Measurements from ENCODE around the gene ZNF213. TPM values are rescaled to one million over a fixed set of nuclear protein-coding genes. Genes with fewer than 3 reads are reported as not detected.
A peak's percentile ranks its signal among the peaks of the same experiment; 100 is the strongest.

The ZNF213 gene
- polyA plus RNA-seq, 2 donors, result 6.5 to 9.4 TPM

GRCh38 chr16:3118204-3118790, 16.5 kb upstream of the ZNF213 start:
- Histone ChIP-seq H3K9me3 (ENCODE audit: control insufficient read depth in 2 of 2, insufficient read depth in 1 of 2, low read depth in 1 of 2, low read length in 1 of 2) (no peaks in the 10 kb centered on the region), H3K36me3 (ENCODE audit: control insufficient read depth in 2 of 2, insufficient read depth in 2 of 2, low read length in 1 of 2) (peaks cover 2 to 19% of the 10 kb centered on the region in 2 donors), H3K27ac (ENCODE audit: low read depth in 2 of 2, low read length in 1 of 2) (no peak overlapping the region), H3K27me3 (ENCODE audit: control insufficient read depth in 1 of 2, insufficient read depth in 2 of 2, low read length in 2 of 2) (no peaks in the 10 kb centered on the region), H3K4me1 (ENCODE audit: control insufficient read depth in 2 of 2, insufficient read depth in 2 of 2, low read length in 1 of 2) (peaks cover 0 to 6% of the 10 kb centered on the region in 2 donors), H3K4me3 (ENCODE audit: low read depth in 1 of 2, low read length in 2 of 2) (no peak overlapping the region)
- WGBS, 2 donors, result 69 to 78% methylated on average over 16 of the region's 16 CpGs

DNA sequence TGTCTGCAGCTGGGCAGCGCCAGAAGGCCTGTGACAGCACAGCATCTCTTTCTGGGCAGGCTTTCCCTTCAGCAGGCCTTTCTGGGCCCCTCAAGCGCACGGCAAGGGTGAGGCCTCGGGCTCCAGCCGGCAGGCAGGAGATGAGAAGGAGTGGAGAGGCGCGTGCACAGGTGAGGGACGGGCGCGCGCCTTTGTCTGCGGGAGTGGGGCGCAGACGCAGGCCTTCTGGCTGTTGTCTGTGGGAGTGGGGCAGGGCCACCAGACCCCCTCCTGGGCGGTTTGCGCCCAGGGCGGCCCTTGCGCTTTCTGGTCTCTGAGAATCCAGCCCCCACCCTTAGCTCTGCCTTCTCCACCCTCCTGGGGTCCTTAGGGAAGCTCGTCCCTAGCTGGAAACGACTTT, 16.0 kb upstream of the ZNF213 start:
- Histone ChIP-seq H3K4me1 (ENCODE audit: control insufficient read depth in 2 of 2, insufficient read depth in 2 of 2, low read length in 1 of 2) (peaks cover 0 to 4% of the 10 kb centered on the region in 2 donors), H3K27me3 (ENCODE audit: control insufficient read depth in 1 of 2, insufficient read depth in 2 of 2, low read length in 2 of 2) (no peaks in the 10 kb centered on the region), H3K9me3 (ENCODE audit: control insufficient read depth in 2 of 2, insufficient read depth in 1 of 2, low read depth in 1 of 2, low read length in 1 of 2) (no peaks in the 10 kb centered on the region), H3K36me3 (ENCODE audit: control insufficient read depth in 2 of 2, insufficient read depth in 2 of 2, low read length in 1 of 2) (peaks cover 2 to 19% of the 10 kb centered on the region in 2 donors), H3K4me3 (ENCODE audit: low read depth in 1 of 2, low read length in 2 of 2) (no peak overlapping the region), H3K27ac (ENCODE audit: low read depth in 2 of 2, low read length in 1 of 2) (no peak overlapping the region)
- WGBS, 2 donors, result 92 to 94% methylated on average over 20 of the region's 20 CpGs

DNA sequence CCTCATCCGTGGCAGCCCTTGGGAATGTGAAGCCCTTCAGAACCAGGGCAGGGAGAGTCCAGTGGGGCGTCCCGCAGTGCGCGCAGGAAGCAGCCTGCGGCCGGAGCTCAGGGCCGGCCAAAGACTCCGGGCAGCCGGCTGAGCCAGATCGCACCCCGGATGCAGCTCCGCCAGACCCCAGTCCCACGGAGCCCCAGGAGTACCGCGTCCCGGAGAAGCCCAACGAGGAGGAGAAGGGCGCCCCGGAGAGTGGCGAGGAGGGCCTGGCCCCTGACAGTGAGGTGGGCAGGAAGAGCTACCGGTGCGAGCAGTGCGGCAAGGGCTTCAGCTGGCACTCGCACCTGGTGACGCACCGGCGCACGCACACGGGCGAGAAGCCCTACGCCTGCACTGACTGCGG, 15.5 kb upstream of the ZNF213 start:
- 95 to 96% methylated on average over 33 of the region's 33 CpGs for WGBS, 2 donors
- no peak overlapping the region for H3K4me3 ChIP-seq (ENCODE audit: low read depth in 1 of 2, low read length in 2 of 2)
- no peaks in the 10 kb centered on the region for H3K27me3 ChIP-seq (ENCODE audit: control insufficient read depth in 1 of 2, insufficient read depth in 2 of 2, low read length in 2 of 2)
- no peaks in the 10 kb centered on the region for H3K9me3 ChIP-seq (ENCODE audit: control insufficient read depth in 2 of 2, insufficient read depth in 1 of 2, low read depth in 1 of 2, low read length in 1 of 2)
- H3K27ac ChIP-seq (ENCODE audit: low read depth in 2 of 2, low read length in 1 of 2), result no peak overlapping the region
- peaks cover 1 to 19% of the 10 kb centered on the region in 2 donors for H3K36me3 ChIP-seq (ENCODE audit: control insufficient read depth in 2 of 2, insufficient read depth in 2 of 2, low read length in 1 of 2)
- peaks cover 0 to 5% of the 10 kb centered on the region in 2 donors for H3K4me1 ChIP-seq (ENCODE audit: control insufficient read depth in 2 of 2, insufficient read depth in 2 of 2, low read length in 1 of 2)

DNA sequence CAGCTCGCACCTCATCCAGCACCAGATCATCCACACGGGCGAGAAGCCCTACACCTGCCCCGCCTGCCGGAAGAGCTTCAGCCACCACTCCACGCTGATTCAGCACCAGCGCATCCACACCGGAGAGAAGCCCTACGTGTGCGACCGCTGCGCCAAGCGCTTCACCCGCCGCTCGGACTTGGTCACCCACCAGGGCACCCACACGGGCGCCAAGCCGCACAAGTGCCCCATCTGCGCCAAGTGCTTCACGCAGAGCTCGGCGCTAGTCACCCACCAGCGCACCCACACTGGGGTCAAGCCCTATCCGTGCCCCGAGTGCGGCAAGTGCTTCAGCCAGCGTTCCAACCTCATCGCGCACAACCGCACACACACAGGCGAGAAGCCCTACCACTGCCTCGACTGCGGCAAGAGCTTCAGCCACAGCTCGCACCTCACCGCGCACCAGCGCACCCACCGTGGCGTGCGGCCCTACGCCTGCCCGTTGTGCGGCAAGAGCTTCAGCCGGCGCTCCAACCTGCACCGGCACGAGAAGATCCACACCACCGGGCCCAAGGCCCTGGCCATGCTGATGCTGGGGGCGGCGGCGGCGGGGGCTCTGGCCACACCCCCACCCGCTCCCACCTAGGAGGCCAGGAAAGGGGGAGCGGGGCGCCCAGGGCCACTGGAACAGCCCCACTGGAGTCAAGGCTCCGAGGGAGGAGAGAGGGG, 15.0 kb upstream of the ZNF213 start:
- WGBS, 2 donors, result 92 to 94% methylated on average over 56 to 57 of the region's 57 CpGs
- Histone ChIP-seq H3K36me3 (ENCODE audit: control insufficient read depth in 2 of 2, insufficient read depth in 2 of 2, low read length in 1 of 2) (peaks cover 0 to 19% of the 10 kb centered on the region in 2 donors), H3K9me3 (ENCODE audit: control insufficient read depth in 2 of 2, insufficient read depth in 1 of 2, low read depth in 1 of 2, low read length in 1 of 2) (no peaks in the 10 kb centered on the region), H3K27ac (ENCODE audit: low read depth in 2 of 2, low read length in 1 of 2) (no peak overlapping the region), H3K4me1 (ENCODE audit: control insufficient read depth in 2 of 2, insufficient read depth in 2 of 2, low read length in 1 of 2) (peaks cover 0 to 5% of the 10 kb centered on the region in 2 donors), H3K4me3 (ENCODE audit: low read depth in 1 of 2, low read length in 2 of 2) (no peak overlapping the region), H3K27me3 (ENCODE audit: control insufficient read depth in 1 of 2, insufficient read depth in 2 of 2, low read length in 2 of 2) (no peaks in the 10 kb centered on the region)

GRCh38 chr16:3120435-3120834, 14.4 kb upstream of the ZNF213 start:
- Histone ChIP-seq H3K9me3 (ENCODE audit: control insufficient read depth in 2 of 2, insufficient read depth in 1 of 2, low read depth in 1 of 2, low read length in 1 of 2) (no peaks in the 10 kb centered on the region), H3K36me3 (ENCODE audit: control insufficient read depth in 2 of 2, insufficient read depth in 2 of 2, low read length in 1 of 2) (peaks cover 0 to 16% of the 10 kb centered on the region in 2 donors), H3K27ac (ENCODE audit: low read depth in 2 of 2, low read length in 1 of 2) (no peak overlapping the region), H3K4me1 (ENCODE audit: control insufficient read depth in 2 of 2, insufficient read depth in 2 of 2, low read length in 1 of 2) (peaks cover 0 to 5% of the 10 kb centered on the region in 2 donors), H3K4me3 (ENCODE audit: low read depth in 1 of 2, low read length in 2 of 2) (no peak overlapping the region), H3K27me3 (ENCODE audit: control insufficient read depth in 1 of 2, insufficient read depth in 2 of 2, low read length in 2 of 2) (no peaks in the 10 kb centered on the region)
- 88 to 89% methylated on average over 16 of the region's 16 CpGs for WGBS, 2 donors

DNA sequence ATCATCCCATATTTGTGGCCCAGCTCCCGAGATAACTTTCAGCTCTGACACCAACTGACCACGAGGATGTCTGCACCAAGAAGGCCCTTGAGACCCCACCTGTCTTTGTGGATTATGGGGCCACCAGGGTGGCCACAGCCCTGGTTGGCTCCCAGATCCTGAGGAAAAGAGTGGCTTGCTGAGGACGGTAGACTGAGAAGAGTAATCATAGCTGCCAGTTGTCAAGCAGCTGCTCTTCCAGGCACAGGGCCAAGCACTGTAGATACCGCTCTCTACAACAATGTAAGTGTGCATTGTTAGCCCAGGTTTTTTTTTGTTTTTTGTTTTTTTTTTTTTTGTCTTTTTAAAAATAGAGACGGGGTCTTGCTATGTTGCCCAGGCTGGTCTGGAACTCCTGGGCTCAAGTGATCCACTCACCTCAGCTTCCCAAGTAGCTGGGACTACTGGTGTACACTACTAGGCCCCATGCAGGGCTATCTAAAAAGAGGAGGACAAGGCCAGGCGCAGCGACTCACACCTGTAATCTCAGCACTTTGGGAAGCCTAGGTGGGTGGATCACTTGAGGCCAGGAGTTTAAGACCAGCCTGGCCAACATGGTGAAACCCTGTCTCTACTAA, 12.9 kb upstream of the ZNF213 start:
- no peaks in the 10 kb centered on the region for H3K27me3 ChIP-seq (ENCODE audit: control insufficient read depth in 1 of 2, insufficient read depth in 2 of 2, low read length in 2 of 2)
- H3K4me1 ChIP-seq (ENCODE audit: control insufficient read depth in 2 of 2, insufficient read depth in 2 of 2, low read length in 1 of 2), result peaks cover 0 to 5% of the 10 kb centered on the region in 2 donors
- no peak overlapping the region for H3K4me3 ChIP-seq (ENCODE audit: low read depth in 1 of 2, low read length in 2 of 2)
- no peak overlapping the region for H3K27ac ChIP-seq (ENCODE audit: low read depth in 2 of 2, low read length in 1 of 2)
- peaks cover 0 to 15% of the 10 kb centered on the region in 2 donors for H3K36me3 ChIP-seq (ENCODE audit: control insufficient read depth in 2 of 2, insufficient read depth in 2 of 2, low read length in 1 of 2)
- WGBS, 2 donors, result 71 to 76% methylated on average over 7 of the region's 7 CpGs
- no peaks in the 10 kb centered on the region for H3K9me3 ChIP-seq (ENCODE audit: control insufficient read depth in 2 of 2, insufficient read depth in 1 of 2, low read depth in 1 of 2, low read length in 1 of 2)

- no peaks in the 10 kb centered on the region for H3K27me3 ChIP-seq (ENCODE audit: control insufficient read depth in 1 of 2, insufficient read depth in 2 of 2, low read length in 2 of 2)
- H3K36me3 ChIP-seq (ENCODE audit: control insufficient read depth in 2 of 2, insufficient read depth in 2 of 2, low read length in 1 of 2), result peaks cover 0 to 15% of the 10 kb centered on the region in 2 donors
- H3K4me3 ChIP-seq (ENCODE audit: low read depth in 1 of 2, low read length in 2 of 2), result no peak overlapping the region
- H3K9me3 ChIP-seq (ENCODE audit: control insufficient read depth in 2 of 2, insufficient read depth in 1 of 2, low read depth in 1 of 2, low read length in 1 of 2), result no peaks in the 10 kb centered on the region
- no peak overlapping the region for H3K27ac ChIP-seq (ENCODE audit: low read depth in 2 of 2, low read length in 1 of 2)
- WGBS, 2 donors, result 57 to 62% methylated on average over 8 of the region's 8 CpGs
- H3K4me1 ChIP-seq (ENCODE audit: control insufficient read depth in 2 of 2, insufficient read depth in 2 of 2, low read length in 1 of 2), result peaks cover 0 to 5% of the 10 kb centered on the region in 2 donors
Observed at GRCh38 chr16:3122926-3123570, 11.8 kb upstream of the ZNF213 start.

DNA sequence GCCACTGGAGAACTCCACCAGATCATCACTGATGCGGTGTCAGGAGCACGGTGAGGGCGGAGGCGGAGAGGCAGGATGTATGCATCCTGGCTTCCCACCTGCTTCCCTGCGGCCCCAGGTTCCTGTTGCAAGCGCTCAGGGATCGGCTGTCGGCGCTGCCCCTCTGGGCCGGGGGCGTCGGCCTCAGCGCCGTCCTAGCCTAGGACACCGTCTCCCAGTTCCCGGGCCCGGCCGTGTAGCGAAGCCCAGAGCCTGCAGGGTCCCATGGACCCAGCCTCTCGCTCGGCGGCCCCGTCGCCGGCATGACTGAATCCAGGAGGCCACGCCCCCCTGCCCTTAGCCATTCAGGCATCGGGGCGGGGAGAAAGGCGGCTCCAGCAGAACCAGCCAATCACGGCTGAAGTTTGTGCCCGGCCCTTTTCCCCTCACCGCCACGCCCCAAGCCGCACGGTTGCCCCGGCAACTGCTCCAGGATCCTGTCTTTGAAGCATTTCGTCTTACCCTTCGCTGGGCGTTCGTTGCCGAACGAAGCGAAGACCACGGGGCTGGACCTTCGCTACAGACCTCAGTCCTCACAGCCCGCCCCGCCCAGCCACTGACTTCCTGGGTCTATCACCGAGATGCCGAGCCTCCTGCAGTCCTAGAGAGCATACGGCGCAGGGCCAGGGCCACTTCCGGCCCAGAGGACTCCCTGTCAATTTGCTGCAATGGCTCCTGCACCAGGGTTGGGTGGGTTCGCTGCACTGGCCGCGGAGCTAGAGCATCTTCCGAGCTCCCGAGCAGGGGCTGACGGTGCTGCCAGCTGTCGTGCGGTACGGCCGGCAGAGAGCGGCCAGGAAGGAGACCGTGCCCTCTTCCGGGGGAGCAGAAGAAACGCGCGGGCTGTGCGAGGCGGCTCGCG, 10.6 kb upstream of the ZNF213 start:
- Histone ChIP-seq H3K27me3 (ENCODE audit: control insufficient read depth in 1 of 2, insufficient read depth in 2 of 2, low read length in 2 of 2) (no peaks in the 10 kb centered on the region), H3K4me1 (ENCODE audit: control insufficient read depth in 2 of 2, insufficient read depth in 2 of 2, low read length in 1 of 2) (peaks cover 0 to 8% of the 10 kb centered on the region in 2 donors), H3K27ac (ENCODE audit: low read depth in 2 of 2, low read length in 1 of 2) (peak overlapping the region; percentile 72 to 89), H3K36me3 (ENCODE audit: control insufficient read depth in 2 of 2, insufficient read depth in 2 of 2, low read length in 1 of 2) (peaks cover 0 to 15% of the 10 kb centered on the region in 2 donors), H3K4me3 (ENCODE audit: low read depth in 1 of 2, low read length in 2 of 2) (peak overlapping the region; percentile 60 to 75), H3K9me3 (ENCODE audit: control insufficient read depth in 2 of 2, insufficient read depth in 1 of 2, low read depth in 1 of 2, low read length in 1 of 2) (no peaks in the 10 kb centered on the region)
- WGBS, 2 donors, result 0% methylated on average over 67 to 72 of the region's 72 CpGs

DNA sequence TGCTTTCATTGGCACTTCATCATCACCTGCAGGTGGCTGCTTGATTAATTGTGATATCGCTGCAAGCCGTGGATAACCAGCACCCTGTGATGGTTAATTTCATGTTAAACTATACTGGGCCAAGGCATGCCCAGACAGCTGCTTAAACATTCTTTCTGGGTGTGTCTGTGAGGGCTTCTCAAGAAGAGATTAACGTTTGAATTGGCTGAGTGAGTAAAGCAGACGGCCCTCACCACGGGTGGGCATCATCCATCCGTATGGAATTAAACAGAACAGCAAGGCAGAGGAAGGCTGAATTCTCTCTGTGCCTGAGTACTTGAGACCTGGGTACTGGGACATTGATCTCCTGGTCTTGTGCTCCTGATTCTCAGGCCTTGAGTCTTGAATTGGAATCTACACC, 7.1 kb upstream of the ZNF213 start:
- 46 to 54% methylated on average over 6 of the region's 6 CpGs for WGBS, 2 donors
- Histone ChIP-seq H3K27ac (ENCODE audit: low read depth in 2 of 2, low read length in 1 of 2) (peak overlapping the region in 1 of 2 donors; percentile 45), H3K4me1 (ENCODE audit: control insufficient read depth in 2 of 2, insufficient read depth in 2 of 2, low read length in 1 of 2) (peaks cover 0 to 8% of the 10 kb centered on the region in 2 donors)

More for the DNA sequence above, 7.1 kb upstream of the ZNF213 start:
- Histone ChIP-seq H3K4me3 (ENCODE audit: low read depth in 1 of 2, low read length in 2 of 2) (no peak overlapping the region), H3K36me3 (ENCODE audit: control insufficient read depth in 2 of 2, insufficient read depth in 2 of 2, low read length in 1 of 2) (no peaks in the 10 kb centered on the region), H3K27me3 (ENCODE audit: control insufficient read depth in 1 of 2, insufficient read depth in 2 of 2, low read length in 2 of 2) (no peaks in the 10 kb centered on the region), H3K9me3 (ENCODE audit: control insufficient read depth in 2 of 2, insufficient read depth in 1 of 2, low read depth in 1 of 2, low read length in 1 of 2) (no peaks in the 10 kb centered on the region)

Data from esophagus (tissue), 2 donors.